Measurements from ENCODE around the gene ZNF71. TPM values are rescaled to one million over a fixed set of nuclear protein-coding genes. Genes with fewer than 3 reads are reported as not detected.

Gene ZNF71
- polyA plus RNA-seq, 1 donor (not counting 4 experiments of a cell fraction or from before 2014, with no cell fraction given): 4.8 TPM

DNA sequence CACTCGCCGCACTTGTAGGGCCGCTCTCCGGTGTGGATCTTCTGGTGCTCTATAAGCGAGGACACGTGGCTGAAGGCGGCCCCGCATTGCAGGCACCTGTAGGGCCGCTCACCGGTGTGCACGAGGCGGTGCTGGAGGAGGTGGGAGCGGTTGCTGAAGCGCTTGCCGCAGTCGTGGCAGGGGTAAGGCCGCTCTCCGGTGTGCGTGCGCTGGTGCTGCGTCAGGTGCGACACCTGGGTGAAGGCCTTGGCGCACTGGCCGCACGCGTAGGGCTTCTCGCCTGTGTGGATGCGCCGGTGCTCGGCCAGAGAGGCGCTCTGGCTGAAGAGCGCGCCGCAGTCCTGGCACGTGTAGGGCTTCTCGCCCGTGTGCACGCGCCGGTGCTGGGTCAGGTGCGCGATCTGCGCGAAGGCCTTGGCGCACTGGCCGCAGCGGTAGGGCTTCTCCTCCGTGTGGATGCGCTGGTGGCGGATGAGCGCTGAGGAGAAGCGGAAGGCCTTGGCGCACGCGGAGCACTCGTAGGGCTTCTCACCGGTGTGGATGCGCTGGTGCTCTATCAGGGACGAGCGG, 68.9 kb downstream of the ZNF71 start:
- TF ChIP-seq, protein P1, sequence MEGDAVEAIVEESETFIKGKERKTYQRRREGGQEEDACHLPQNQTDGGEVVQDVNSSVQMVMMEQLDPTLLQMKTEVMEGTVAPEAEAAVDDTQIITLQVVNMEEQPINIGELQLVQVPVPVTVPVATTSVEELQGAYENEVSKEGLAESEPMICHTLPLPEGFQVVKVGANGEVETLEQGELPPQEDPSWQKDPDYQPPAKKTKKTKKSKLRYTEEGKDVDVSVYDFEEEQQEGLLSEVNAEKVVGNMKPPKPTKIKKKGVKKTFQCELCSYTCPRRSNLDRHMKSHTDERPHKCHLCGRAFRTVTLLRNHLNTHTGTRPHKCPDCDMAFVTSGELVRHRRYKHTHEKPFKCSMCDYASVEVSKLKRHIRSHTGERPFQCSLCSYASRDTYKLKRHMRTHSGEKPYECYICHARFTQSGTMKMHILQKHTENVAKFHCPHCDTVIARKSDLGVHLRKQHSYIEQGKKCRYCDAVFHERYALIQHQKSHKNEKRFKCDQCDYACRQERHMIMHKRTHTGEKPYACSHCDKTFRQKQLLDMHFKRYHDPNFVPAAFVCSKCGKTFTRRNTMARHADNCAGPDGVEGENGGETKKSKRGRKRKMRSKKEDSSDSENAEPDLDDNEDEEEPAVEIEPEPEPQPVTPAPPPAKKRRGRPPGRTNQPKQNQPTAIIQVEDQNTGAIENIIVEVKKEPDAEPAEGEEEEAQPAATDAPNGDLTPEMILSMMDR (optimal IDR thresholded peaks at IDR 0.05 in 1 of 3, IDR thresholded peaks at IDR 0.05 in 1 of 3, conservative IDR thresholded peaks at IDR 0.05 in 1 of 3; ENCODE audit: extremely low read depth in 1 of 3, insufficient read depth in 2 of 3, low read length in 3 of 3): no peak
- TF ChIP-seq EZH2 (IDR thresholded peaks at IDR 0.05; ENCODE audit: low read length): no peak
- dilution Hi-C loops (cut with MboI; ENCODE audit: extremely low pct_ligation_motif_present, low sequenced_read_pairs): no loop called here

DNA sequence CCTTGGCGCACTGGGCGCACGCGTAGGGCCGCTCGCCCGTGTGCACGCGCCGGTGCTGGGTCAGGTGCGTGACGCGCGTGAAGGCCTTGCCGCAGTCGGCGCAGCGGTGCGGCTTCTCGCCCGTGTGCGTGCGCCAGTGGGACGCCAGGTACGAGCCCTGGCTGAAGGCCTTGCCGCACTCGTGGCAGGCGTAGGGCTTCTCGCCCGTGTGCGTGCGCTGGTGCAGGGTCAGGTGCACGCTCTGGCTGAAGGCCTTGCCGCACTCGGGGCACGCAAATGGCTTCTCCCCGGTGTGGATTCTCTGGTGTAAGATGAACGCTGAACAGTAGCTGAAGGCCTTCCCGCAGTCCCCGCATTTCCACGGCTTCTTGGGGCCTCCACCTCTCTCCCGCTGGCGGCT, 69.4 kb downstream of the ZNF71 start:
- no peaks in the 10 kb centered on the region for H4K20me1 ChIP-seq (ENCODE audit: control insufficient read depth, extremely low read depth, insufficient read depth, low read length)
- no peak overlapping the region for H3K4me2 ChIP-seq (ENCODE audit: control insufficient read depth, extremely low read depth, insufficient read depth, low read depth, low read length)
- dilution Hi-C loops (cut with MboI; ENCODE audit: extremely low pct_ligation_motif_present, low sequenced_read_pairs): no loop called here
- no peaks in the 10 kb centered on the region for H3K79me2 ChIP-seq (ENCODE audit: control insufficient read depth, insufficient read depth, low read length)
- no peak for FAIRE-seq
- no peak for TF ChIP-seq EZH2 (IDR thresholded peaks at IDR 0.05; ENCODE audit: low read length)
- TF ChIP-seq, protein P1 (optimal IDR thresholded peaks at IDR 0.05 in 1 of 3, IDR thresholded peaks at IDR 0.05 in 1 of 3, conservative IDR thresholded peaks at IDR 0.05 in 1 of 3; ENCODE audit: extremely low read depth in 1 of 3, insufficient read depth in 2 of 3, low read length in 3 of 3): no peak
- no peak overlapping the region for H3K4me3 ChIP-seq (ENCODE audit: control insufficient read depth in 2 of 3, extremely low read depth in 1 of 3, insufficient read depth in 2 of 3, low read depth in 1 of 3, low read length in 3 of 3)
- no peaks in the 10 kb centered on the region for H3K36me3 ChIP-seq (ENCODE audit: control insufficient read depth in 2 of 2, extremely low read depth in 1 of 2, insufficient read depth in 2 of 2, low read length in 2 of 2)
- H2AFZ ChIP-seq (ENCODE audit: control insufficient read depth, low read length): no peak overlapping the region
- DNase-seq (ENCODE audit: low read depth, low spot score): no peak
- no peak overlapping the region for H3K9ac ChIP-seq (ENCODE audit: control insufficient read depth, extremely low read depth, insufficient read depth, low read length)
- H3K27me3 ChIP-seq (ENCODE audit: control insufficient read depth, extremely low read depth, insufficient read depth, low read length): no peaks in the 10 kb centered on the region
- H3K9me3 ChIP-seq (ENCODE audit: control insufficient read depth, low read depth, low read length): peaks cover 19% of the 10 kb centered on the region
- no peak overlapping the region for H3K27ac ChIP-seq (ENCODE audit: control insufficient read depth, insufficient read depth, low read length)
- H3K9me1 ChIP-seq (ENCODE audit: control insufficient read depth, extremely low read depth, insufficient read depth, low read length): no peaks in the 10 kb centered on the region
- no peaks in the 10 kb centered on the region for H3K4me1 ChIP-seq (ENCODE audit: control insufficient read depth, extremely low read depth, insufficient read depth, low read length)

More for the DNA sequence above, 68.9 kb downstream of the ZNF71 start:
- DNase-seq (ENCODE audit: low read depth, low spot score) (no peak), FAIRE-seq (no peak)
- no peak overlapping the region for H3K4me3 ChIP-seq (ENCODE audit: control insufficient read depth in 2 of 3, extremely low read depth in 1 of 3, insufficient read depth in 2 of 3, low read depth in 1 of 3, low read length in 3 of 3)
- H3K27me3 ChIP-seq (ENCODE audit: control insufficient read depth, extremely low read depth, insufficient read depth, low read length): no peaks in the 10 kb centered on the region
- H3K4me2 ChIP-seq (ENCODE audit: control insufficient read depth, extremely low read depth, insufficient read depth, low read depth, low read length): no peak overlapping the region
- H3K9me1 ChIP-seq (ENCODE audit: control insufficient read depth, extremely low read depth, insufficient read depth, low read length): no peaks in the 10 kb centered on the region
- no peak overlapping the region for H3K27ac ChIP-seq (ENCODE audit: control insufficient read depth, insufficient read depth, low read length)
- no peak overlapping the region for H3K9ac ChIP-seq (ENCODE audit: control insufficient read depth, extremely low read depth, insufficient read depth, low read length)
- peaks cover 18% of the 10 kb centered on the region for H3K9me3 ChIP-seq (ENCODE audit: control insufficient read depth, low read depth, low read length)
- H3K4me1 ChIP-seq (ENCODE audit: control insufficient read depth, extremely low read depth, insufficient read depth, low read length): no peaks in the 10 kb centered on the region
- H4K20me1 ChIP-seq (ENCODE audit: control insufficient read depth, extremely low read depth, insufficient read depth, low read length): no peaks in the 10 kb centered on the region
- no peak overlapping the region for H2AFZ ChIP-seq (ENCODE audit: control insufficient read depth, low read length)
- no peaks in the 10 kb centered on the region for H3K79me2 ChIP-seq (ENCODE audit: control insufficient read depth, insufficient read depth, low read length)
- no peaks in the 10 kb centered on the region for H3K36me3 ChIP-seq (ENCODE audit: control insufficient read depth in 2 of 2, extremely low read depth in 1 of 2, insufficient read depth in 2 of 2, low read length in 2 of 2)

All from keratinocyte (primary cell).